HepG2 (cell line): ENCODE data around the gene ERV3-1. TPM values are rescaled to one million over a fixed set of nuclear protein-coding genes. Genes with fewer than 3 reads are reported as not detected.

ENCODE experiments used
- BORCS8-MEF2B ChIP-seq: sonication (generic); formaldehyde crosslinking; IDR thresholded peaks from 2 replicates; pipeline ENCODE4 v1.8.0; 2022; ENCODE audit warnings: mild to moderate bottlenecking, missing genetic modification reagents
- DMAP1 ChIP-seq: IDR thresholded peaks from 2 replicates; pipeline ENCODE4 v1.6.1; 2016
- FOXC1 ChIP-seq: sonication (generic); formaldehyde crosslinking; IDR thresholded peaks from 2 replicates; pipeline ENCODE4 v1.8.0; 2022; ENCODE audit warnings: mild to moderate bottlenecking, missing genetic modification reagents, borderline replicate concordance
- HINFP ChIP-seq: sonication (generic); formaldehyde crosslinking; IDR thresholded peaks from 2 replicates; pipeline ENCODE4 v1.4.0; 2020; ENCODE audit warnings: low read depth, mild to moderate bottlenecking, missing genetic modification reagents
- HOXD1 ChIP-seq: sonication (generic); formaldehyde crosslinking; IDR thresholded peaks from 2 replicates; pipeline ENCODE4 v1.5.0; 2020; ENCODE audit warnings: missing genetic modification reagents
- MXD3 ChIP-seq: IDR thresholded peaks from 2 replicates; pipeline ENCODE4 v1.6.1; 2016; ENCODE audit warnings: mild to moderate bottlenecking, missing biosample characterization, missing genetic modification reagents
- NR1H2 ChIP-seq: sonication (generic); formaldehyde crosslinking; IDR thresholded peaks from 2 replicates; pipeline ENCODE4 v1.8.1; 2022; ENCODE audit warnings: low read depth, missing genetic modification reagents, borderline replicate concordance
- SAP130 ChIP-seq: IDR thresholded peaks from 2 replicates; pipeline ENCODE4 v1.6.1; 2016; ENCODE audit warnings: low read depth
- SPEN ChIP-seq: sonication (generic); formaldehyde crosslinking; IDR thresholded peaks from 2 replicates; pipeline ENCODE4 v1.5.1; 2020; ENCODE audit warnings: low read depth, mild to moderate bottlenecking, missing genetic modification reagents
- ZBTB14 ChIP-seq: sonication (generic); formaldehyde crosslinking; IDR thresholded peaks from 2 replicates; pipeline ENCODE4 v1.4.0; 2020; ENCODE audit warnings: missing genetic modification reagents
- ZBTB39 ChIP-seq: sonication (generic); formaldehyde crosslinking; IDR thresholded peaks from 2 replicates; pipeline ENCODE4 v1.5.0; 2020; ENCODE audit warnings: missing genetic modification reagents
- ZFP91 ChIP-seq: sonication (generic); formaldehyde crosslinking; IDR thresholded peaks from 2 replicates; pipeline ENCODE4 v1.9.0; 2022; ENCODE audit warnings: missing genetic modification reagents, mild to moderate bottlenecking, borderline replicate concordance
- ZNF138 ChIP-seq: sonication (generic); formaldehyde crosslinking; IDR thresholded peaks from 2 replicates; pipeline ENCODE4 v1.5.0; 2020; ENCODE audit warnings: mild to moderate bottlenecking, low read depth, missing genetic modification reagents
- ZNF143 ChIP-seq: sonication (generic); formaldehyde crosslinking; IDR thresholded peaks from 2 replicates; pipeline ENCODE4 v1.4.0; 2020; ENCODE audit warnings: missing genetic modification reagents
- ZNF292 ChIP-seq: sonication (generic); formaldehyde crosslinking; IDR thresholded peaks from 2 replicates; pipeline ENCODE4 v1.8.1; 2022; ENCODE audit warnings: mild to moderate bottlenecking, low read depth, missing genetic modification reagents, borderline replicate concordance
- ZNF350 ChIP-seq: sonication (generic); formaldehyde crosslinking; IDR thresholded peaks from 2 replicates; pipeline ENCODE4 v1.4.0; 2020; ENCODE audit warnings: mild to moderate bottlenecking, low read depth, missing genetic modification reagents, borderline replicate concordance
- ZNF484 ChIP-seq: sonication (generic); formaldehyde crosslinking; IDR thresholded peaks from 2 replicates; pipeline ENCODE4 v1.5.1; 2020; ENCODE audit warnings: mild to moderate bottlenecking, low read depth, missing genetic modification reagents, borderline replicate concordance
- ZNF580 ChIP-seq: IDR thresholded peaks from 2 replicates; pipeline ENCODE4 v1.6.1; 2016; ENCODE audit warnings: low read depth, borderline replicate concordance
- ZNF746 ChIP-seq: sonication (generic); formaldehyde crosslinking; IDR thresholded peaks from 2 replicates; pipeline ENCODE4 v1.8.0; 2022; ENCODE audit warnings: mild to moderate bottlenecking, missing genetic modification reagents
- ZNF773 ChIP-seq: sonication (generic); formaldehyde crosslinking; IDR thresholded peaks from 2 replicates; pipeline ENCODE4 v1.4.0; 2020; ENCODE audit warnings: missing genetic modification reagents, borderline replicate concordance
- polyA plus RNA-seq, 8 experiments: library from polyadenylated mRNA; depleted of rRNA in 3 of 8; stranded (reverse) in 7 of 8; unstranded in 1 of 8; fragments of >200 nt; fragmentation: Illumina TruSeq in 4 of 8; extraction: Trizol in 4 of 8; gene quantifications; 2 replicates each; pipeline versions ENCODE4 v1.2.1 to v1.2.3, GENCODE V29; 2011 to 2016; ENCODE audit warnings: low read depth in 4 of 8, missing spikeins in 1 of 8, mixed read lengths in 1 of 8; ENCODE audit not compliant: insufficient read depth in 1 of 8
- total RNA-seq, 5 experiments: library from RNA; depleted of rRNA; stranded (reverse); fragments of >200 nt; fragmentation: Illumina TruSeq; extraction: Trizol; gene quantifications; 2 replicates each; pipeline ENCODE4 v1.2.3, GENCODE V29; 2016; ENCODE audit warnings: low read depth in 1 of 5

ERV3-1 gene
- total and polyA plus RNA-seq, 2 of the 13 experiments (the other 11 are each of a cell fraction or from before 2014, with no cell fraction given): 20.4 to 86.3 TPM

GRCh38 chr7:64947252-64948000 is 59.1 kb downstream of the ERV3-1 start (continued):
- no peak for TF ChIP-seq DMAP1 (CRISPR knock-in tag)
- TF ChIP-seq ZNF746: no peak
- TF ChIP-seq BORCS8-MEF2B (CRISPR knock-in tag): peak; percentile 71
- TF ChIP-seq SAP130 (CRISPR knock-in tag): peak; percentile 11; the same call in 1 of the 2 replicates
- TF ChIP-seq ZFP91 (CRISPR knock-in tag): peak; percentile 35; the same call in 1 of the 2 replicates
- no peak for TF ChIP-seq ZNF143 (CRISPR knock-in tag)
- TF ChIP-seq ZNF773 (CRISPR knock-in tag): no peak
- no peak for TF ChIP-seq HINFP (CRISPR knock-in tag)
- TF ChIP-seq ZNF484 (CRISPR knock-in tag): no peak
- TF ChIP-seq ZBTB39: 0 out of 2 replicates have a peak, but pooled peaks have one; percentile 68
- TF ChIP-seq NR1H2: no peak
- TF ChIP-seq FOXC1: no peak
- TF ChIP-seq ZNF350: peak; percentile 39; the same call in 1 of the 2 replicates
- TF ChIP-seq SPEN (CRISPR knock-in tag): no peak
- peak; percentile 25; the same call in 1 of the 2 replicates for TF ChIP-seq HOXD1
- TF ChIP-seq ZBTB14 (CRISPR knock-in tag): no peak
- 0 out of 2 replicates have a peak, but pooled peaks have one; percentile 7 for TF ChIP-seq ZNF292
- no peak for TF ChIP-seq MXD3 (CRISPR knock-in tag)
- TF ChIP-seq ZNF580 (CRISPR knock-in tag): no peak
- TF ChIP-seq ZNF138 (CRISPR knock-in tag): no peak
